Measurements from ENCODE around the gene FILIP1.

Gene FILIP1

GRCh38 chr6:75262716-75263400 is 230.7 kb downstream of the FILIP1 start:
- no peak overlapping the region for H3K4me3 ChIP-seq (ENCODE audit: low read depth, low read length)
- TF ChIP-seq CTCF (IDR thresholded peaks at IDR 0.05; ENCODE audit: low read depth, low read length), result no peak
- in situ Hi-C loops (cut with HindIII; ENCODE audit: low sequenced_read_pairs), result no loop called here
- no peak for DNase-seq (ENCODE audit: low read depth, low spot score)

- DNase-seq (ENCODE audit: low read depth, low spot score), result no peak
- TF ChIP-seq CTCF (IDR thresholded peaks at IDR 0.05; ENCODE audit: low read depth, low read length), result no peak
- in situ Hi-C loops (cut with HindIII; ENCODE audit: low sequenced_read_pairs), result no loop called here
- no peak overlapping the region for H3K4me3 ChIP-seq (ENCODE audit: low read depth, low read length)
These were observed 232.3 kb downstream of the FILIP1 start for GRCh38 chr6:75261299-75261698.

GRCh38 chr6:75257343-75258087 is 236.1 kb downstream of the FILIP1 start:
- no peak for TF ChIP-seq CTCF (IDR thresholded peaks at IDR 0.05; ENCODE audit: low read depth, low read length)
- H3K4me3 ChIP-seq (ENCODE audit: low read depth, low read length), result no peak overlapping the region
- no peak for DNase-seq (ENCODE audit: low read depth, low spot score)
- in situ Hi-C loops (cut with HindIII; ENCODE audit: low sequenced_read_pairs), result no loop called here

- no peak overlapping the region for H3K4me3 ChIP-seq (ENCODE audit: low read depth, low read length)
- in situ Hi-C loops (cut with HindIII; ENCODE audit: low sequenced_read_pairs), result no loop called here
- no peak for TF ChIP-seq CTCF (IDR thresholded peaks at IDR 0.05; ENCODE audit: low read depth, low read length)
These were observed 243.0 kb downstream of the FILIP1 start for GRCh38 chr6:75250552-75250951.

GRCh38 chr6:75249837-75250236 is 243.8 kb downstream of the FILIP1 start:
- in situ Hi-C loops (cut with HindIII; ENCODE audit: low sequenced_read_pairs), result no loop called here
- no peak for TF ChIP-seq CTCF (IDR thresholded peaks at IDR 0.05; ENCODE audit: low read depth, low read length)
- no peak overlapping the region for H3K4me3 ChIP-seq (ENCODE audit: low read depth, low read length)
- no peak for DNase-seq (ENCODE audit: low read depth, low spot score)

More at GRCh38 chr6:75250552-75250951, 243.0 kb downstream of the FILIP1 start:
- no peak for DNase-seq (ENCODE audit: low read depth, low spot score)

- in situ Hi-C loops (cut with HindIII; ENCODE audit: low sequenced_read_pairs), result no loop called here
- H3K4me3 ChIP-seq (ENCODE audit: low read depth, low read length), result no peak overlapping the region
- no peak for DNase-seq (ENCODE audit: low read depth, low spot score)
- no peak for TF ChIP-seq CTCF (IDR thresholded peaks at IDR 0.05; ENCODE audit: low read depth, low read length)
These were observed 247.2 kb downstream of the FILIP1 start for GRCh38 chr6:75246386-75246785.

All from astrocyte of the spinal cord (primary cell).